Urinary bladder (tissue), 4 donors: Measurements from ENCODE around the gene ITGB3. TPM values are rescaled to one million over a fixed set of nuclear protein-coding genes. Genes with fewer than 3 reads are reported as not detected.

ENCODE experiments used
- DNase-seq: peaks from one replicate; pipeline ENCODE4 v3.0.0-alpha.2; 2015; ENCODE audit errors: extremely low spot score
- H3K27ac ChIP-seq: one replicate; pipeline ENCODE4 v1.5.1; 2013; ENCODE audit warnings: low read depth, mild to moderate bottlenecking, moderate library complexity
- H3K36me3 ChIP-seq: one replicate; pipeline ENCODE4 v1.6.1; 2013; ENCODE audit warnings: mild to moderate bottlenecking, moderate library complexity; ENCODE audit not compliant: insufficient read depth
- H3K4me1 ChIP-seq: one replicate; pipeline ENCODE4 v1.6.1; 2013; ENCODE audit warnings: mild to moderate bottlenecking, moderate library complexity; ENCODE audit not compliant: insufficient read depth
- H3K4me3 ChIP-seq: one replicate; pipeline ENCODE4 v1.5.1; 2013; ENCODE audit warnings: low read depth, low read length
- WGBS: extraction: QIAGEN DNeasy Blood & Tissue Kit; methylation state at CpG from one replicate; pipeline ENCODE4 v1.1.7; 2013; 5-methylcytosine and 5-hydroxymethylcytosine counted together
- polyA plus RNA-seq: library from polyadenylated mRNA; stranded (reverse); fragments of 200-250 nt; gene quantifications from one replicate; pipeline ENCODE4 v1.2.3, GENCODE V29; 2013
- total RNA-seq: library from RNA; depleted of rRNA; stranded (reverse); fragments of >200 nt; gene quantifications from one replicate; pipeline ENCODE4 v1.2.3, GENCODE V29; 2014
- donor health status: healthy with polysubstance abuse.
- donor health status: healthy.

Gene ITGB3
- total RNA-seq (20.2 TPM), polyA plus RNA-seq (19.2 TPM)

- DNase-seq, result no peak
- under 1% methylated on average over 112 of the region's 112 CpGs for WGBS
- Histone ChIP-seq H3K4me1 (peaks cover 3% of the 10 kb centered on the region), H3K4me3 (peak within 1 kb of the TSS; percentile 79), H3K27ac (peak within 1 kb of the TSS; percentile 78), H3K36me3 (no peaks in the 10 kb centered on the region)
These were observed at the start of gene ITGB3 for GRCh38 chr17:47253541-47254402. TSS of gene ITGB3 (plus strand) at chr17:47253827. CDS start at chr17:47253862, 35 bp downstream.

DNA sequence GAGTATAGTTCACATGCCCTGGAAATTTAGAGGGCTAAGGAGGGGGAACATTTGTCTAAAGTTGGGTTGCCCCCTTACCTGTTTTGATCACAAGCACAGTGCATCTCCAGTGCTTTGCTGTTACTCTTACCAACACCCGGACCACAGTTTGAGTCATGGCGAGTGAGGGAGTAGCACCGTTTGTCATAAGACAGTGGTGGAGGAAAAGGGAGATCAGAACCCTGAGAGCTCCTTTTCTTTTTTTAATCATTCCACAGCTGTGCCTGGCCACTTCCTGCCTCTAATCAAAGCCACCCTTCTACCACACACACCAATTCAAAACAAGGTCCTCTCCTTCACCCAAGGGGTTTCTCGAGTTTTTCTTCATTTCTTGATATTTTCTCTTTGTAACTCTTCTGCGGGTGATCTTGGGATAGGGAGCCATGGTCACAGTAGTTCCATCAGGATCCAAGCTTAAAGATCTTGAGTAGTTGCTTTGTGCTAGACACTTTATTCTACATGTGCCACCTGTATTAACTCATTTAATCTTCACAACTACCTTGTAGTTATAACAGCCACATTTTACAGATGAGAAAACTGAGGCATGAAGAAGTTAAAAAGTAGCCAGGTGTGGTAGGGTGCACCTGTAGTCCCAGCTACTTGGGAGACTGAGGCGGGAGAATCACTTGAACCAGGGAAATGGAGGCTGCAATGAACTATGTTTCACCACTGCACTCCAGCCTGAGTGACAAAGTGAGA, 49.5 kb upstream of the ITGB3 start:
- no peaks in the 10 kb centered on the region for H3K4me1 ChIP-seq
- H3K36me3 ChIP-seq, result no peaks in the 10 kb centered on the region
- no peak for DNase-seq
- WGBS, result 80% methylated on average over 6 of the region's 6 CpGs
- H3K27ac ChIP-seq, result no peak overlapping the region
- H3K4me3 ChIP-seq, result no peak overlapping the region

GRCh38 chr17:47204722-47205418, 48.8 kb upstream of the ITGB3 start:
- peak overlapping the region; percentile 77 for H3K27ac ChIP-seq
- no peak overlapping the region for H3K4me3 ChIP-seq
- H3K36me3 ChIP-seq, result no peaks in the 10 kb centered on the region
- no peak for DNase-seq
- WGBS, result 45% methylated on average over 6 of the region's 6 CpGs
- H3K4me1 ChIP-seq, result no peaks in the 10 kb centered on the region

- Histone ChIP-seq H3K36me3 (no peaks in the 10 kb centered on the region), H3K4me1 (no peaks in the 10 kb centered on the region), H3K4me3 (no peak overlapping the region), H3K27ac (peak overlapping the region; percentile 77)
- 53% methylated on average over 9 of the region's 9 CpGs for WGBS
- no peak for DNase-seq
These were observed 48.1 kb upstream of the ITGB3 start for GRCh38 chr17:47205419-47205963.

DNA sequence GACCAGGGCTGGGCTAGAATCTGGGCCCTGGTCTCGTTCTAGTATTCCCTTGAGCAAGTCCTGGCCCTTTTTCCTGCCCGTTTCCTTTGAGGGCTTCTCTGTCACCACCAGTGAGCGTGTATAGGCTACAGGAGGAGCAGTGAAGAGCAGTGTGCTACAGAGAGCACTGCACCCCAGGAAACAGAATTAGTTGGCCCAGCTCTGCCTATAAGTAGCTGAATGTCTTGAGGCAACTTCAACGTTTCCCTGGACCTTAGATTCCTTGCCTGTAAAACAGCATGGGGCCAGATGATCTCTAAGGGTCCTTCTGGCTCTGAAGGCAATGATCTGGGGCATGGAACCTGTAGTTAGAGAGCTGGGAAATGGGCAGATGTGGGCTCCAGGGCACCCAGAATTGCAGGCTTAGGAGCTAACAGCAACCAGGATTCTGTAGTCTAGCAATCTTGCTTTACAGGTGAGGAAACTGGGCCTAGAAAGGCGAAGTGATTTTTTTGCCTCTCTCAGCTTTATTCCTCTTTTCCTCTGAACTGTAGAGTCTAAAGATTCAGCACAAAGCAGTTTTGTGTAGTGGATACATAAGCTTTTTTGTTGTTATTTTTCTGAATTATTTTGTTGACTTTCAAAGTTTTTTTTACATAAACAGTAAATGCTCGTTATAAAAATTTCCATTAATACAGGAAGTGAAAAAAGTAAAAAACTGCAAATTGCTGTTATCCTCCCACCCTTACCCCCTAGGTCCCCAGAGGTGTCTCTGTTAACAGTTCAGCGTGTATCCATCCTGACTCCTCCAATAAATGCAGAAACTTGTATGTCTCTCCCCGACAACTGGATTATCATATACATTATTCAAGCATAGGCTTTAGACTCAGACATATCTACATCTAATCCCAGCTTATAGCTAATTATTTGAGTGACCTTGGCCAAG, 46.2 kb upstream of the ITGB3 start:
- Histone ChIP-seq H3K36me3 (no peaks in the 10 kb centered on the region), H3K4me1 (no peaks in the 10 kb centered on the region), H3K4me3 (no peak overlapping the region), H3K27ac (no peak overlapping the region)
- 84% methylated on average over 8 of the region's 8 CpGs for WGBS
- DNase-seq, result no peak

GRCh38 chr17:47208744-47209488, 44.7 kb upstream of the ITGB3 start, which contains the start of gene MYL4:
TSS of gene MYL4 (plus strand) at chr17:47209348. CDS start at chr17:47209423, 75 bp downstream.
- DNase-seq, result no peak
- 57% methylated on average over 6 of the region's 6 CpGs for WGBS
- H3K4me1 ChIP-seq, result no peaks in the 10 kb centered on the region
- no peak within 1 kb of the TSS for H3K4me3 ChIP-seq
- H3K36me3 ChIP-seq, result no peaks in the 10 kb centered on the region
- H3K27ac ChIP-seq, result no peak within 1 kb of the TSS

DNA sequence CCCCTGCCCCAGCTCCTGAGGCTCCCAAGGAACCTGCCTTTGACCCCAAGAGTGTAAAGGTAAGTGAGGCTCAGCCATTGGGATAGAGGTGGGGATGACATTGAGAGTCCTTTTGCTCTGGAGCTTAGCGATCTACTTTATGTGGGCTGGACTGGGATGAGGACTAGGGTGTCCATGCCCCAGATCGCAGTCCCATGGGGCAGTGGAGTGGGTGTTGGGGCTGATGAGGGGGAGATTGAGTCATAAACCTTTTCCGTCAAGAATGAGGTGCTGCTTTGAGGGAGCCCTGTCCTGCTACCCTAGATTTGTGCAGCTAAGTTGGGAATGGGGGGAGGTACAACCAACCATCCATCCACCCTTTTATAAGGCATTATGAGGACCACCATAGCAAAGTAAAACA, 44.1 kb upstream of the ITGB3 start:
- no peak overlapping the region for H3K27ac ChIP-seq
- no peak for DNase-seq
- no peaks in the 10 kb centered on the region for H3K36me3 ChIP-seq
- H3K4me1 ChIP-seq, result no peaks in the 10 kb centered on the region
- 96% methylated on average over 3 of the region's 3 CpGs for WGBS
- no peak overlapping the region for H3K4me3 ChIP-seq

DNA sequence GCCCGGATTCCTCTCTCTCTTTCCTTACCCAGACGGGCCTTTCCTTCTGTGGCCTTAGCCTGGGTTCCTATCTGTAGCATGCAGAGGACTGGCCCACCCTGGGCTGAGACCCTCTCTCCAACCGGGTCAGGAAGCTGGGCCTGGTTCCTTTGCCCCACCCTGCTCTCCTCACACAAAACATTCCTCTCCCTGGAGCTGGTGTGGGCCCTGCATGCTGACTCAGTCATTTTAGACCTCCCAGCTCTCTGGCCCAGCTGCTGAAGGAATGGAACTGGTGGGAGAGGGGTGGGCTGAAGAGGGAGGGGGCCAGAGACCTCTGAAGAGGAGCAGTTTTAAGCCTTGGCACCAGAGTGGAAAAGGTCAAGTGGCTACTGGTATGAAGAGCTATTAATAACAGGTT, 43.5 kb upstream of the ITGB3 start:
- no peak for DNase-seq
- Histone ChIP-seq H3K27ac (no peak overlapping the region), H3K36me3 (no peaks in the 10 kb centered on the region), H3K4me1 (no peaks in the 10 kb centered on the region), H3K4me3 (no peak overlapping the region)
- 63% methylated on average over 3 of the region's 3 CpGs for WGBS

DNA sequence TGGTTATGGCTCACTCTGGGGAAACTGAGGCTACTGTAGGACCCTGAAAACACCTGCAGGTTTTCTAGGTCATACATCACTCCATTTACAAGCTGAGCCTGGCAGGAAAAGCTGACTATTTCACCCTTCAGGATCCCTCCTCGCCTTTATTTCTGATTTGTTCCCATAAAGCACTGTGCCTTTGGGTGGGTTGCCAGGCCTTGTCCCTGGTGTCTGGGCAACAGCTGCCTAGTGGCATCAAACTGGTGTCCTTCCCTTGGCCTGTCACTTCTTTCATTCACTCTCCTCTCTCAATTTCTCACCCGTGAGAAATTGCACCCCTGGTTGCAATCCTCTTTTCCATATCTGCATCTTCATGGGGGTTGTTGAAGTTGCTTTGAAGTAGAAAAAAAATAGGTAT, 42.8 kb upstream of the ITGB3 start:
- H3K4me3 ChIP-seq, result no peak overlapping the region
- DNase-seq, result no peak
- H3K4me1 ChIP-seq, result no peaks in the 10 kb centered on the region
- H3K27ac ChIP-seq, result no peak overlapping the region
- no peaks in the 10 kb centered on the region for H3K36me3 ChIP-seq
- 86% methylated on average over 2 of the region's 2 CpGs for WGBS

GRCh38 chr17:47212458-47212857, 41.2 kb upstream of the ITGB3 start:
- DNase-seq, result no peak
- Histone ChIP-seq H3K4me1 (no peaks in the 10 kb centered on the region), H3K4me3 (no peak overlapping the region), H3K36me3 (no peaks in the 10 kb centered on the region), H3K27ac (no peak overlapping the region)
- 74% methylated on average over 2 of the region's 2 CpGs for WGBS

- 83% methylated on average over 4 of the region's 4 CpGs for WGBS
These were observed 40.1 kb upstream of the ITGB3 start for GRCh38 chr17:47213540-47213939.

GRCh38 chr17:47214931-47215330, 38.7 kb upstream of the ITGB3 start:
- Histone ChIP-seq H3K27ac (no peak overlapping the region), H3K4me3 (no peak overlapping the region), H3K4me1 (no peaks in the 10 kb centered on the region), H3K36me3 (no peaks in the 10 kb centered on the region)
- WGBS, result 89% methylated on average over 3 of the region's 3 CpGs
- DNase-seq, result no peak

More at GRCh38 chr17:47213540-47213939, 40.1 kb upstream of the ITGB3 start:
- Histone ChIP-seq H3K36me3 (no peaks in the 10 kb centered on the region), H3K27ac (no peak overlapping the region), H3K4me1 (no peaks in the 10 kb centered on the region), H3K4me3 (no peak overlapping the region)
- no peak for DNase-seq
